Fibroblast of pulmonary artery (primary cell): ENCODE measurements around the gene SAMD4A.

Experiments used
- DNase-seq: peaks from one replicate; pipeline ENCODE4 v3.0.0-alpha.2; 2010; ENCODE audit warnings: low read depth
- H3K4me3 ChIP-seq: replicated peaks from 2 replicates; pipeline ENCODE4 v1.5.1; 2011; ENCODE audit warnings: low read depth, mild to moderate bottlenecking, control low read depth, low read length, moderate library complexity
- TF ChIP-seq, protein P1 (sequence below): IDR thresholded peaks from 2 replicates; pipeline ENCODE4 v1.5.1; 2011; ENCODE audit warnings: mild to moderate bottlenecking, control low read depth, low read length, inconsistent platforms; ENCODE audit errors: missing control alignments

The SAMD4A gene

DNA sequence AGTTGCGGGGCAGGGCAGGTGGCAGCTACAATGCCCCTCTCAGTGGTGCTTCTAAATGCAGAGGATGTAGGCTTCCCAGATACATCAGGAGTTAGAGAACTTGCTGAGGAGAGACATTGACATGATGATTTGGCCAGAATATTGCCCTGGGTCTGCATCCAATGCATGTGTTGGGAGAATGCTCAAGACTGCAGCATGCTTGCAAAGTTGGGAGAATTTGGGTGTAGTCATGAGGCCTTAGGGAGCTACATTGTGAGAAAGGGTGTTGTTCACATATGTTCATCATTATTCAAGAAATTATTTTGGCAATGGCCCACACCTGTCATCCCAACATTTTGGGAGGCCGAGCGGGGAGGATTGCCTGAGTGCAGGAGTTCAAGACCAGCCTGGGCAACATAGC, 149.9 kb downstream of the SAMD4A start:
- DNase-seq: no peak

DNA sequence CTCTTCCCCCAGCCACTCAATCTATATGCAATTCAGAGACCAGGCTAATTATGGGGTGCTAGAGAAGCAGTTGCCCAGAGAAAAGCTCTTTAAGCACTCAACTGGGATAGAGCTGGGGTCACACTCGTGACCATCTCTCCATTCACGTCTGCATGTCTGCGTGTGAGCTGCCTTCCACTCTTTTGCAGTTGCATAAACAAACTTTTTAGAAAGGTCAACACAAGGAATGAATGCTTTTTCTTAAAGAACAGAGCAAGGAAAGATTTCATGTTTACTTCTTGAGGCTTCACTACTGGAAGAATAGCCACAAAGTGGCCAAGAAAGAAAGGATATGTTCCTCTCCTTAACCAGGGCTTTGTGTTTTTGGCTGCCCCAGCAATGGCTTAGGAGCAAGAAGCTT, 151.1 kb downstream of the SAMD4A start:
- DNase-seq: no peak
- TF ChIP-seq, protein P1, sequence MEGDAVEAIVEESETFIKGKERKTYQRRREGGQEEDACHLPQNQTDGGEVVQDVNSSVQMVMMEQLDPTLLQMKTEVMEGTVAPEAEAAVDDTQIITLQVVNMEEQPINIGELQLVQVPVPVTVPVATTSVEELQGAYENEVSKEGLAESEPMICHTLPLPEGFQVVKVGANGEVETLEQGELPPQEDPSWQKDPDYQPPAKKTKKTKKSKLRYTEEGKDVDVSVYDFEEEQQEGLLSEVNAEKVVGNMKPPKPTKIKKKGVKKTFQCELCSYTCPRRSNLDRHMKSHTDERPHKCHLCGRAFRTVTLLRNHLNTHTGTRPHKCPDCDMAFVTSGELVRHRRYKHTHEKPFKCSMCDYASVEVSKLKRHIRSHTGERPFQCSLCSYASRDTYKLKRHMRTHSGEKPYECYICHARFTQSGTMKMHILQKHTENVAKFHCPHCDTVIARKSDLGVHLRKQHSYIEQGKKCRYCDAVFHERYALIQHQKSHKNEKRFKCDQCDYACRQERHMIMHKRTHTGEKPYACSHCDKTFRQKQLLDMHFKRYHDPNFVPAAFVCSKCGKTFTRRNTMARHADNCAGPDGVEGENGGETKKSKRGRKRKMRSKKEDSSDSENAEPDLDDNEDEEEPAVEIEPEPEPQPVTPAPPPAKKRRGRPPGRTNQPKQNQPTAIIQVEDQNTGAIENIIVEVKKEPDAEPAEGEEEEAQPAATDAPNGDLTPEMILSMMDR: no peak
- no peak overlapping the region for H3K4me3 ChIP-seq

More for the DNA sequence above, 149.9 kb downstream of the SAMD4A start:
- no peak overlapping the region for H3K4me3 ChIP-seq
- TF ChIP-seq, protein P1: no peak

DNA sequence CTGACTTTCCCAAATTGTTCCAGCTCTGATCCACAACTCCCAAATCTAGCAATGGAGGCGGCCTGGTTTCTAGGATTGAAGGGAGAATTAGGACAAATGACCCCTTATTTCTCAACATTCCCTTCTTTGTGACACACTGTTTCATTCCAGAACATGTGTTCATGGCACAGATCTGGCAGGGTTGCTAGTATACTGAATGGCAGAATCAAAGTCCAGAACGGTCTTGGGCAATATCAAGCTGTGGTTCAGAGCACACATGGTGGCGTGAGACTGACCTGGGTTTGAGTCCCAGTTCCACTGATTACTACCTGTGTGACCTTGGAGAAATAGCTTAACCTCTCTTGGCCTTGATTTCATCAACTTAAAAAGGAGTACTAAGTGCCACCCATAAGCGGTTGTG, 152.5 kb downstream of the SAMD4A start:
- TF ChIP-seq, protein P1: no peak
- no peak for DNase-seq
- no peak overlapping the region for H3K4me3 ChIP-seq

DNA sequence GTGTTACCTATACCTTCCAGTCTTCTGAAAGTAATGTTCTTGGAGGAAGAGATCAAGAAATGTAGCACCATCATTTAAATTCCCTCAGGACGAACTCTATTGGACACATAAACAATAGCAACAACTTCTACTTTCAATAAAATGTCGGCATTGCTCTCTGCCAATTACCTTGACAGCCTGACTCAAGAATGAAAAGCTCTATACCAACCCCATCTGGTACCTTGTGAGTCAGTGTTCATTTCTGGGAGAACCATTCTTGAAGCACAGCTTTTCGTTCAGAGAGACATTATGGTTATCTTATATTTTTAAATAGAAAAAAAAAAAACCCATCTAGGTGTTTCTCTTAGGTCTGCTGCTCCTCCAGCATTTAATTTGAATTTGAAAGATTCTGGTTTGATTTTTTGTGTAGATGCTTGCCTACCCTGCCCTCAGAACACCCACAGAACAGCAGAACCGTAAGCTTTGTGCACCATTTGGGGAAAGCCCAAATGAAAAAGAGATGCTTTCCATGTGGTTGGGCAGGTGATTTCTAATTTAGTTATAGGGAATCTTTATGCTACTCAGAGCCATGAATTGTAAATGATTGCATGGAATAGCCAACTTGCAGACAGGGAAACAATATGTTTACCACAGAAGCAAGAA, 156.0 kb downstream of the SAMD4A start:
- peak; percentile 77 for DNase-seq
- H3K4me3 ChIP-seq: no peak overlapping the region
- TF ChIP-seq, protein P1: peak; percentile 67

DNA sequence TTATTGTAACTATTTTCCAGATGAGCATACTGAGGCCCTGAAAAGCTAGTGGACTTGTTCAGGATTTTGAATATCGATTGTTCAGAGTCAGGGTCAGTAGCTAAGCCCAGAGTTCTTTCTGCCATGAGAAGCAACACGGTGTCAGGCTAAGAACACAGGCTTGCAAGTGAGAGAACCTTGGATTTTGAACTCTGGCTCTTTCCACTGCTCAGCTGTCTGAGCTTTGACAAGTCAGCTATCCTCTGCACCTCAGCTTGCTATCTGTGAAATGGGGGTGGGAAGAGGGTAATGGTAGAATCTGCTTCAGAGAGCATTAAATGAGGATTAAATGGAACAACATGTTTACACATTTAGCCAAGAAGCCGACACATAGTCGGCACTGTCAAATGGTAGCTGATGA, 157.2 kb downstream of the SAMD4A start:
- no peak overlapping the region for H3K4me3 ChIP-seq
- TF ChIP-seq, protein P1: no peak
- no peak for DNase-seq

DNA sequence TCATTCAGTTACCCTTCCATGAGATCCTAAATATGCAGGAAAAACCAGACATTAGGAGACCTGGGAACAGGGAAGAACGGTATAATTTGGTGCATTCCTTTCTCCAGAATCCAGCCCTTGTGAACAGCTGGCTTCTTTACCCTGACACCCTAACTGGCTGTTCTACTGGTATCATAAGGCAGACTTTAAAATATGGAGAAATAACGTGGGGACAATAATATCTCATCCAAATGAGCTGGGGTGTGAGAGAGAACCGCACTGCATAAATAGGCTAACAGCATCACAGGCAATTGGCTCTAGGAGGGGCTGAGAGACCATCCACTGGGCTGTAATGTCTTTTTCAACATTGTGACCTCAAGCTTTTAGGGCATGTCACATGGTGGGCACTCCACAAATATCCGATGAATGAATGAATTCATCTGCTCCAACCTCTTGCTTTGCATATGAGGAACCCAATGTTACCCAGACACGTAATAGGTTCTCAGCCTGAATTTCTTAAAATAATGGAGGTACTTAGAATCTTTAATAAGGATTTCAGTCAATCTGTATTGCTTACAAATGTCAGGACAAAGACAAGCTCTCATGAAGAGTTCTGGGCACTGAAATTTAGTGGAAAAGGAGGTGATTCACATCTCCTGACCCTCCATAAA, 157.9 kb downstream of the SAMD4A start:
- no peak for DNase-seq
- TF ChIP-seq, protein P1: no peak
- H3K4me3 ChIP-seq: no peak overlapping the region

DNA sequence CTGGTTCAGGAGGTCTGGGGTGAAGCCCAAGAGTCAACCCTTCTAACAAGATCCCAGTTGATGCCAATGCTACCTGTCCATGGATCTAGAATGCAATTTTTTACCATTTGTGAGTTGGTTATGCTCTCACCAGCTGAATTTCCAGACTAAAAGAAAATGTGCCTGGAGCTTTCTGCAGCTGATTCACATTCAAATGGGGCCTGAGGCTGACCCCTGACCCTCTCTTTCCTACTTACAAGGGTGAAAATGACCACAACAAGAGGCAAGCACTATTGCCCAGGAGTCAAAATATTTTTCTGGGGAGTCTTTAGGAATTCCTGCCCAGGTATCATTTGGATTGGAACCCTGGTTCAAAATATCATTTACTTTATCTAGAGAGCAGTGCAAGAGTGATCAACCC, 159.1 kb downstream of the SAMD4A start:
- no peak overlapping the region for H3K4me3 ChIP-seq
- no peak for DNase-seq
- TF ChIP-seq, protein P1: no peak
